Measurements from ENCODE around the gene ATP5F1D. TPM values are rescaled to one million over a fixed set of nuclear protein-coding genes. Genes with fewer than 3 reads are reported as not detected.

The ATP5F1D gene
- total RNA-seq, 2 donors from 2014 or later = 193 to 269 TPM

GRCh38 chr19:1251330-1252220, 10.0 kb downstream of the ATP5F1D start:
- H3K36me3 ChIP-seq = peaks cover 49% of the 10 kb centered on the region
- no peak for TF ChIP-seq CTCF (IDR thresholded peaks at IDR 0.05)
- H3K4me3 ChIP-seq = peak overlapping the region; percentile 81 to 82
- H3K4me1 ChIP-seq = peaks cover 0 to 75% of the 10 kb centered on the region in 2 donors
- peak overlapping the region; percentile 97 to 100 for H3K27ac ChIP-seq
- no peaks in the 10 kb centered on the region for H3K27me3 ChIP-seq
- no peaks in the 10 kb centered on the region for H3K9me3 ChIP-seq
- no peak for DNase-seq (ENCODE audit: low spot score)

GRCh38 chr19:1252221-1252820, 10.8 kb downstream of the ATP5F1D start:
- Histone ChIP-seq H3K27ac (peak overlapping the region; percentile 97 to 100), H3K9me3 (no peaks in the 10 kb centered on the region), H3K36me3 (peaks cover 57% of the 10 kb centered on the region), H3K27me3 (no peaks in the 10 kb centered on the region), H3K4me1 (peaks cover 0 to 76% of the 10 kb centered on the region in 2 donors), H3K4me3 (peak overlapping the region; percentile 81 to 82)
- TF ChIP-seq CTCF (IDR thresholded peaks at IDR 0.05) = no peak
- peak; percentile 96 for DNase-seq (ENCODE audit: low spot score)

GRCh38 chr19:1252821-1253513, 11.4 kb downstream of the ATP5F1D start:
- Histone ChIP-seq H3K4me1 (peaks cover 0 to 76% of the 10 kb centered on the region in 2 donors), H3K27ac (peak overlapping the region; percentile 97 to 100), H3K27me3 (no peaks in the 10 kb centered on the region), H3K36me3 (peaks cover 63% of the 10 kb centered on the region), H3K4me3 (peak overlapping the region; percentile 81 to 82), H3K9me3 (no peaks in the 10 kb centered on the region)
- DNase-seq (ENCODE audit: low spot score) = peak; percentile 95
- TF ChIP-seq CTCF (IDR thresholded peaks at IDR 0.05) = peak in 1 of 2 donors; percentile 17

- peak overlapping the region; percentile 97 to 100 for H3K27ac ChIP-seq
- no peak for TF ChIP-seq CTCF (IDR thresholded peaks at IDR 0.05)
- H3K27me3 ChIP-seq = no peaks in the 10 kb centered on the region
- H3K36me3 ChIP-seq = peaks cover 66% of the 10 kb centered on the region
- H3K4me3 ChIP-seq = peak overlapping the region; percentile 81 to 82
- H3K4me1 ChIP-seq = peaks cover 0 to 79% of the 10 kb centered on the region in 2 donors
- DNase-seq (ENCODE audit: low spot score) = no peak
- no peaks in the 10 kb centered on the region for H3K9me3 ChIP-seq
Measured at GRCh38 chr19:1253514-1254080, 12.0 kb downstream of the ATP5F1D start.

GRCh38 chr19:1254081-1254527, 12.6 kb downstream of the ATP5F1D start:
- Histone ChIP-seq H3K27me3 (no peaks in the 10 kb centered on the region), H3K4me3 (peak overlapping the region in 1 of 2 donors; percentile 81), H3K9me3 (no peaks in the 10 kb centered on the region), H3K27ac (peak overlapping the region; percentile 97 to 100), H3K4me1 (peaks cover 0 to 84% of the 10 kb centered on the region in 2 donors), H3K36me3 (peaks cover 66% of the 10 kb centered on the region)
- no peak for TF ChIP-seq CTCF (IDR thresholded peaks at IDR 0.05)
- DNase-seq (ENCODE audit: low spot score) = no peak
